AG04450 (cell line): ENCODE measurements around the gene BEX3. TPM values are rescaled to one million over a fixed set of nuclear protein-coding genes. Genes with fewer than 3 reads are reported as not detected.

Experiments used
- CTCF ChIA-PET: fragments of 300-600, 350-600 bp; formaldehyde crosslinking; extraction: SDS; loops from one replicate; lab custom pipeline; 2022; ENCODE audit warnings: antibody characterized with exemption, inconsistent platforms; lab: Charles Lee
- POLR2A ChIA-PET: fragments of 350-600 bp; formaldehyde crosslinking; extraction: SDS; loops from one replicate; lab custom pipeline; 2021; ENCODE audit warnings: antibody characterized with exemption, inconsistent platforms; lab: Yijun Ruan, JAX
- DNase-seq: peaks from one replicate; pipeline ENCODE4 v3.0.0-alpha.2; 2011; ENCODE audit warnings: low read depth, low spot score
- H3K27ac ChIP-seq: one replicate; pipeline ENCODE4 v1.5.1; 2012; ENCODE audit warnings: low read depth, low read length, control low read depth
- H3K27me3 ChIP-seq: one replicate; pipeline ENCODE4 v1.6.0; 2012; ENCODE audit warnings: low read length; ENCODE audit not compliant: control insufficient read depth, insufficient read depth
- H3K4me3 ChIP-seq: 2 replicates; pipeline ENCODE4 v1.5.1; 2011; ENCODE audit warnings: mild to moderate bottlenecking, low read depth, low read length, control low read depth
- H3K9me3 ChIP-seq: 2 replicates; pipeline ENCODE4 v1.5.1; 2012; ENCODE audit warnings: low read length; ENCODE audit not compliant: control insufficient read depth, insufficient read depth
- CTCF ChIP-seq: IDR thresholded peaks from 2 replicates; pipeline ENCODE4 v1.5.1; 2011; ENCODE audit warnings: low read depth, low read length, control low read depth, inconsistent platforms
- polyA plus RNA-seq: library from polyadenylated mRNA; depleted of rRNA; stranded (reverse); fragments of >200 nt; gene quantifications from 2 replicates; pipeline ENCODE4 v1.2.3, GENCODE V29; 2011

The BEX3 gene
- polyA plus RNA-seq, 1 experiment: 772 TPM

DNA sequence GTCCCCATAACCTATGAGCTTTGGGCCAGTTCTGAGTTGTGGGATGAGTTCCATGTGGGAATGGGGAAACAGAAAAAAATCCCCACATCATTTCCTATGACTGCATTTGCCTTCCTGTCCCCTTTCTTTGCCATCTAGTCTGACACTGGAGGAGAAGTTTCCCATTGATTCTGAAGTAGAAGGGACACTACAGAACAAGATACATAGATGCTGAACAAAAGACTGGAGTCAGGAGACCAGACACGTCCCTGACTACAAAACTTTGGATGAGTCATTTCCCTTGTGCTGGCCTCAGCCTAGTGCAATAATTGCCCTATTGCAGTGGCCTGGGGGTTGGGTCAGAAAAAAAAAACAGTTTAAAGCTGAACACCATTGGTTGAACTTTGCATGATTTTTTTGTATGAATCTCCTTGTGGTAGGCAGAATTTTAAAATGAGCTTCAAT lies 22.1 kb downstream of the BEX3 start:
- no peaks in the 10 kb centered on the region for H3K9me3 ChIP-seq
- H3K4me3 ChIP-seq: no peak overlapping the region
- ChIA-PET POLR2A (interaction anchor here (0.6 kb wide), 1 partner anchor 101 kb away, joined by 3 read pairs; no protein-coding TSS in a partner anchor), CTCF (no interaction called here)
- H3K27me3 ChIP-seq: no peaks in the 10 kb centered on the region
- TF ChIP-seq CTCF: no peak
- peak overlapping the region; percentile 72 for H3K27ac ChIP-seq
- DNase-seq: no peak

- H3K27ac ChIP-seq: no peak overlapping the region
- DNase-seq: no peak
- no peaks in the 10 kb centered on the region for H3K9me3 ChIP-seq
- H3K4me3 ChIP-seq: no peak overlapping the region
- no peaks in the 10 kb centered on the region for H3K27me3 ChIP-seq
- POLR2A ChIA-PET: no interaction called here
- CTCF ChIA-PET: no interaction called here
- no peak for TF ChIP-seq CTCF
Observed at GRCh38 chrX:103399744-103400143, 23.4 kb downstream of the BEX3 start.

DNA sequence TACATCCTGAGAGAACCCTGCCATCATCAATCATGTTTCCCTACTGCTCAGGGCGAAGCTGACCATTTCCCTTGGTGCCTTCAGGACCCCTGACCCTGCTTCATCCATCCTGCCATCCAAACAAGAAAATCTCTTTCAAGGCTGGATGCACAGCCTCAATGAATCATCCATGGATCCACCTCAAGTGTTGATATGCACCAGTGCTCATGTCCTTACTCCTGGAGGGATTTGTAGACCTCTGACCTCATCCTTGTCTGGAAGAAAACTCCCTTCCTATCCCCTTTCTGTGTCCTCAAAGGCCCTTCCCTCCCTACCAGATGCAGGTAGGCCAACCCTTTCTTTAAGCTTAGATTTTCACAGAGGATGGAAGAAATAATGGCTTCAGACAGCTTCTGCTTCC lies 24.6 kb downstream of the BEX3 start:
- no peak for DNase-seq
- Histone ChIP-seq H3K9me3 (no peaks in the 10 kb centered on the region), H3K27me3 (no peaks in the 10 kb centered on the region), H3K27ac (no peak overlapping the region), H3K4me3 (no peak overlapping the region)
- POLR2A ChIA-PET: no interaction called here
- CTCF ChIA-PET: no interaction called here
- no peak for TF ChIP-seq CTCF

- POLR2A ChIA-PET: interaction anchor here (0.6 to 1.5 kb wide), 4 partner anchors 24 to 48 kb away, joined by 3 to 5 read pairs (median 4); partner anchors contain the start of gene TCEAL9
Observed at GRCh38 chrX:103404231-103405008, 28.1 kb downstream of the BEX3 start.

More at GRCh38 chrX:103404231-103405008, 28.1 kb downstream of the BEX3 start:
- H3K9me3 ChIP-seq: no peaks in the 10 kb centered on the region
- no peak for TF ChIP-seq CTCF
- H3K4me3 ChIP-seq: peak overlapping the region; percentile 71
- H3K27me3 ChIP-seq: no peaks in the 10 kb centered on the region
- CTCF ChIA-PET: interaction anchor here (0.6 kb wide), 1 partner anchor 49 kb away, joined by 4 read pairs; no protein-coding TSS in a partner anchor
- DNase-seq: peak; percentile 79
- peak overlapping the region; percentile 73 for H3K27ac ChIP-seq
